Neural cell (in vitro differentiated cells): Measurements from ENCODE around the gene ZNF687.

Experiments used
- CTCF ChIP-seq: fragments of 450-650 bp; IDR thresholded peaks from 2 replicates; pipeline ENCODE4 v1.5.1; 2014; ENCODE audit warnings: antibody characterized with exemption, mild to moderate bottlenecking, moderate library complexity; ENCODE audit not compliant: poor library complexity, severe bottlenecking
- EP300 ChIP-seq: fragments of 450-650 bp; conservative IDR thresholded peaks from 2 replicates; pipeline ENCODE4 v1.6.1; 2014; ENCODE audit warnings: antibody characterized with exemption, mild to moderate bottlenecking, moderate library complexity; ENCODE audit not compliant: poor library complexity, severe bottlenecking
- EZH2 ChIP-seq: fragments of 200-600, 300-800 bp; shearing (Covaris generic), sonication (generic); IDR thresholded peaks from 2 replicates; pipeline ENCODE4 v1.6.1; 2014; ENCODE audit warnings: antibody characterized with exemption, low read length, borderline replicate concordance, mild to moderate bottlenecking; ENCODE audit not compliant: insufficient read depth, poor library complexity, severe bottlenecking
- MXI1 ChIP-seq: fragments of 450-650 bp; conservative IDR thresholded peaks from 2 replicates; pipeline ENCODE4 v1.6.1; 2014; ENCODE audit warnings: antibody characterized with exemption, mild to moderate bottlenecking; ENCODE audit not compliant: poor library complexity, severe bottlenecking
- POLR2AphosphoS5 ChIP-seq: IDR thresholded peaks from 2 replicates; pipeline ENCODE4 v1.6.1; 2012
- RAD21 ChIP-seq: fragments of 450-650 bp; conservative IDR thresholded peaks from 2 replicates; pipeline ENCODE4 v1.6.1; 2014; ENCODE audit warnings: antibody characterized with exemption, mild to moderate bottlenecking, moderate library complexity
- TAF1 ChIP-seq: IDR thresholded peaks from 2 replicates; pipeline ENCODE4 v1.6.1; 2012; ENCODE audit warnings: low read depth
- TF ChIP-seq, protein P1 (sequence below): IDR thresholded peaks from 2 replicates; pipeline ENCODE4 v1.6.1; 2012; ENCODE audit warnings: borderline replicate concordance

DNA sequence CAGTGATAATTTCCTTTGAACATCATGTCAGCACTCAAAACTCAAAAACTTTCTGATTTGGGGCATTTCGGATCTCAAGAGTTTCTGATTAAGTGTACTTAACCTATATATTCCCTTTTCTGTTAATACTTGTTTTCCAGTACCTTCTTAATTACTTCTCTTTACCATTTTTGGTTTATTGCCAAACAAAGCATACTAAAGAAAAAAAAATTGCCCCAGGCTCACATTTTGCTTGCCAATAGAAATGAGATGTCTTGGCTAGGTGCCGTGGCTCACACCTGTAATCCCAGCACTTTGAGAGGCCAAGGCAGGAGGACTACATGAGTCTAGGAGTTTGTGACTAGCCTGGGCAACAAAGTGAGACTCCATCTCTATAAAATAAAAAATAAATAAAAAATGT is 22.7 kb upstream of the ZNF687 start:
- no peak for TF ChIP-seq CTCF
- TF ChIP-seq POLR2AphosphoS5 = no peak
- no peak for TF ChIP-seq EP300
- no peak for TF ChIP-seq EZH2
- TF ChIP-seq, protein P1, sequence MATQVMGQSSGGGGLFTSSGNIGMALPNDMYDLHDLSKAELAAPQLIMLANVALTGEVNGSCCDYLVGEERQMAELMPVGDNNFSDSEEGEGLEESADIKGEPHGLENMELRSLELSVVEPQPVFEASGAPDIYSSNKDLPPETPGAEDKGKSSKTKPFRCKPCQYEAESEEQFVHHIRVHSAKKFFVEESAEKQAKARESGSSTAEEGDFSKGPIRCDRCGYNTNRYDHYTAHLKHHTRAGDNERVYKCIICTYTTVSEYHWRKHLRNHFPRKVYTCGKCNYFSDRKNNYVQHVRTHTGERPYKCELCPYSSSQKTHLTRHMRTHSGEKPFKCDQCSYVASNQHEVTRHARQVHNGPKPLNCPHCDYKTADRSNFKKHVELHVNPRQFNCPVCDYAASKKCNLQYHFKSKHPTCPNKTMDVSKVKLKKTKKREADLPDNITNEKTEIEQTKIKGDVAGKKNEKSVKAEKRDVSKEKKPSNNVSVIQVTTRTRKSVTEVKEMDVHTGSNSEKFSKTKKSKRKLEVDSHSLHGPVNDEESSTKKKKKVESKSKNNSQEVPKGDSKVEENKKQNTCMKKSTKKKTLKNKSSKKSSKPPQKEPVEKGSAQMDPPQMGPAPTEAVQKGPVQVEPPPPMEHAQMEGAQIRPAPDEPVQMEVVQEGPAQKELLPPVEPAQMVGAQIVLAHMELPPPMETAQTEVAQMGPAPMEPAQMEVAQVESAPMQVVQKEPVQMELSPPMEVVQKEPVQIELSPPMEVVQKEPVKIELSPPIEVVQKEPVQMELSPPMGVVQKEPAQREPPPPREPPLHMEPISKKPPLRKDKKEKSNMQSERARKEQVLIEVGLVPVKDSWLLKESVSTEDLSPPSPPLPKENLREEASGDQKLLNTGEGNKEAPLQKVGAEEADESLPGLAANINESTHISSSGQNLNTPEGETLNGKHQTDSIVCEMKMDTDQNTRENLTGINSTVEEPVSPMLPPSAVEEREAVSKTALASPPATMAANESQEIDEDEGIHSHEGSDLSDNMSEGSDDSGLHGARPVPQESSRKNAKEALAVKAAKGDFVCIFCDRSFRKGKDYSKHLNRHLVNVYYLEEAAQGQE = no peak
- TF ChIP-seq MXI1 = no peak
- no peak for TF ChIP-seq TAF1
- no peak for TF ChIP-seq RAD21
